ENCODE data around the gene IQCN. TPM values are rescaled to one million over a fixed set of nuclear protein-coding genes. Genes with fewer than 3 reads are reported as not detected.

The IQCN gene
- total RNA-seq, 2 experiments from 2014 or later, result 0.38 to 1.1 TPM

GRCh38 chr19:18317961-18318800 lies 43.9 kb upstream of the IQCN start:
- H3K4me1 ChIP-seq (ENCODE audit: insufficient read depth, low read length, poor library complexity, severe bottlenecking), result peaks cover 29% of the 10 kb centered on the region
- no peak overlapping the region for H2AFZ ChIP-seq (ENCODE audit: low read length)
- no TSS peak for BruUV-seq (replicated peaks)
- ChIA-PET CTCF (ENCODE audit: unreplicated experiment) (no interaction called here), POLR2A (interaction anchor here (0.6 to 1.8 kb wide), 2 partner anchors 37 to 61 kb away, joined by 3 to 6 read pairs; partner anchors contain the start of gene JUND)
- peaks cover 65% of the 10 kb centered on the region for H3K36me3 ChIP-seq (ENCODE audit: insufficient read depth, low read length)
- H3K4me2 ChIP-seq (ENCODE audit: low read length), result no peak overlapping the region
- intact Hi-C loops (cut with micrococcal nuclease; ENCODE audit: unreplicated experiment), result no loop called here
- H3K9me2 ChIP-seq (ENCODE audit: insufficient read depth, low read length), result no peaks in the 10 kb centered on the region
- TF ChIP-seq CTCF (conservative IDR thresholded peaks at IDR 0.05; ENCODE audit: low read length) (no peak), EZH2phosphoT487 (IDR thresholded peaks at IDR 0.05; ENCODE audit: borderline replicate concordance, low read depth, low read length) (no peak)
- no peak for DNase-seq (ENCODE audit: low spot score)
- H3K79me2 ChIP-seq (ENCODE audit: insufficient read depth, low read depth, low read length), result peaks cover 47% of the 10 kb centered on the region
- H3K27ac ChIP-seq (ENCODE audit: low read depth, low read length, poor library complexity, severe bottlenecking), result no peak overlapping the region
- no peaks in the 10 kb centered on the region; the same call in 1 of the 2 replicates for H4K20me1 ChIP-seq (ENCODE audit: insufficient read depth, low read length)
- no peak overlapping the region for H3K4me3 ChIP-seq (ENCODE audit: low read depth, low read length, poor library complexity, severe bottlenecking)
- no peaks in the 10 kb centered on the region for H3K9me3 ChIP-seq (ENCODE audit: low read length)

- Histone ChIP-seq H3K9me2 (ENCODE audit: insufficient read depth, low read length) (no peaks in the 10 kb centered on the region), H3K4me3 (ENCODE audit: low read depth, low read length, poor library complexity, severe bottlenecking) (no peak overlapping the region), H3K79me2 (ENCODE audit: insufficient read depth, low read depth, low read length) (peaks cover 9% of the 10 kb centered on the region; the same call in 1 of the 2 replicates), H3K27ac (ENCODE audit: low read depth, low read length, poor library complexity, severe bottlenecking) (no peak overlapping the region), H3K36me3 (ENCODE audit: insufficient read depth, low read length) (peaks cover 82% of the 10 kb centered on the region), H3K9me3 (ENCODE audit: low read length) (no peaks in the 10 kb centered on the region), H2AFZ (ENCODE audit: low read length) (no peak overlapping the region), H3K4me1 (ENCODE audit: insufficient read depth, low read length, poor library complexity, severe bottlenecking) (peaks cover 13% of the 10 kb centered on the region), H3K4me2 (ENCODE audit: low read length) (no peak overlapping the region), H4K20me1 (ENCODE audit: insufficient read depth, low read length) (no peaks in the 10 kb centered on the region)
- CTCF ChIA-PET (ENCODE audit: unreplicated experiment), result no interaction called here
- no peak for DNase-seq (ENCODE audit: low spot score)
- POLR2A ChIA-PET, result no interaction called here
- TF ChIP-seq EZH2phosphoT487 (IDR thresholded peaks at IDR 0.05; ENCODE audit: borderline replicate concordance, low read depth, low read length) (no peak), CTCF (conservative IDR thresholded peaks at IDR 0.05; ENCODE audit: low read length) (no peak)
- no TSS peak for BruUV-seq (replicated peaks)
- intact Hi-C loops (cut with micrococcal nuclease; ENCODE audit: unreplicated experiment), result no loop called here
Observed at GRCh38 chr19:18313398-18313797, 39.1 kb upstream of the IQCN start.

DNA sequence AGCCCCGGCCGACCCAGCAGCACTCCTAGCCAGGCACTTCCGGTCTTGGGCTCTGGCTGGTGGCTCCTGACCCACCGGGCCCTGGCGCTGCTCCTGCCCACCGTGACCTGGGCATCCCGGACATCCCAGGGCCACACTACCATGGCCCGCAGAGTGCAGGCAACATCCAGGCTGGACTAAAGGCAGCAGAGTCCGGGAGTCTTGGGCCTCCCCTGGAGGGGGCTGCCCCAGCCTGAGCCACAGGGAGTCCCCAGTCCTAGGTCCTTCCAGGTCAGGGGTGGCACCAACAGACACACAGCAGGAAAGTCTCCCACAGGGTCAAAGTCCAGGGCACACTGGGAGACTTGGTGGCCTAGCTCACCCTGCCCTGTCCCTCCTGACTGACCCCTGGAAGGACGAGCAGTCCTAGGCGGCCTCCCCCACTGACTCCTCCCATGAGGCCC lies 37.9 kb upstream of the IQCN start:
- CTCF ChIA-PET (ENCODE audit: unreplicated experiment), result no interaction called here
- no peak overlapping the region for H3K4me2 ChIP-seq (ENCODE audit: low read length)
- no peaks in the 10 kb centered on the region for H3K9me3 ChIP-seq (ENCODE audit: low read length)
- no peak for TF ChIP-seq EZH2phosphoT487 (IDR thresholded peaks at IDR 0.05; ENCODE audit: borderline replicate concordance, low read depth, low read length)
- no peak for TF ChIP-seq CTCF (conservative IDR thresholded peaks at IDR 0.05; ENCODE audit: low read length)
- intact Hi-C loops (cut with micrococcal nuclease; ENCODE audit: unreplicated experiment), result no loop called here
- no peak overlapping the region for H2AFZ ChIP-seq (ENCODE audit: low read length)
- H3K79me2 ChIP-seq (ENCODE audit: insufficient read depth, low read depth, low read length), result no peaks in the 10 kb centered on the region
- BruUV-seq (replicated peaks), result no TSS peak
- POLR2A ChIA-PET, result no interaction called here
- peaks cover 18% of the 10 kb centered on the region for H3K4me1 ChIP-seq (ENCODE audit: insufficient read depth, low read length, poor library complexity, severe bottlenecking)
- no peak overlapping the region for H3K27ac ChIP-seq (ENCODE audit: low read depth, low read length, poor library complexity, severe bottlenecking)
- no peaks in the 10 kb centered on the region for H3K9me2 ChIP-seq (ENCODE audit: insufficient read depth, low read length)
- peaks cover 86% of the 10 kb centered on the region for H3K36me3 ChIP-seq (ENCODE audit: insufficient read depth, low read length)
- no peaks in the 10 kb centered on the region for H4K20me1 ChIP-seq (ENCODE audit: insufficient read depth, low read length)
- no peak overlapping the region for H3K4me3 ChIP-seq (ENCODE audit: low read depth, low read length, poor library complexity, severe bottlenecking)
- DNase-seq (ENCODE audit: low spot score), result no peak
